Glutamatergic neuron (in vitro differentiated cells): Measurements from ENCODE around the gene ZNF311. TPM values are rescaled to one million over a fixed set of nuclear protein-coding genes. Genes with fewer than 3 reads are reported as not detected.

Source experiments
- DNase-seq: peaks from one replicate; pipeline ENCODE4 v3.0.0; 2022
- H3K27ac Mint-ChIP-seq: one replicate; pipeline ENCODE4 v1.8.0; 2020; ENCODE audit warnings: mild to moderate bottlenecking, mixed read lengths, inconsistent platforms; ENCODE audit not compliant: unreplicated experiment
- H3K27me3 Mint-ChIP-seq: one replicate; pipeline ENCODE4 v1.8.0; 2020; ENCODE audit warnings: mild to moderate bottlenecking, moderate library complexity, mixed read lengths, inconsistent platforms; ENCODE audit not compliant: unreplicated experiment
- H3K36me3 Mint-ChIP-seq: one replicate; pipeline ENCODE4 v1.8.0; 2020; ENCODE audit warnings: mild to moderate bottlenecking, mixed read lengths, inconsistent platforms; ENCODE audit not compliant: unreplicated experiment
- H3K4me1 Mint-ChIP-seq: one replicate; pipeline ENCODE4 v1.8.0; 2020; ENCODE audit warnings: mild to moderate bottlenecking, low read depth, mixed read lengths, inconsistent platforms; ENCODE audit not compliant: unreplicated experiment
- H3K4me3 Mint-ChIP-seq: one replicate; pipeline ENCODE4 v1.8.0; 2020; ENCODE audit warnings: mild to moderate bottlenecking, mixed read lengths, inconsistent platforms; ENCODE audit not compliant: unreplicated experiment
- H3K9me3 Mint-ChIP-seq: one replicate; pipeline ENCODE4 v1.8.0; 2020; ENCODE audit warnings: mild to moderate bottlenecking, moderate library complexity, mixed read lengths, inconsistent platforms; ENCODE audit not compliant: unreplicated experiment
- long read RNA-seq: library from polyadenylated mRNA; unstranded; transcript quantifications from one replicate; pipeline ENCODE4 v2.0.0, GENCODE V29; 2020; ENCODE audit not compliant: unreplicated experiment
- total RNA-seq: library from RNA; stranded (reverse); fragmentation: NEBNext Ultra II Directional; extraction: Animal tissue kit (Norgen Biotek cat#: 25700); gene quantifications from one replicate; pipeline ENCODE4 v1.2.1, GENCODE V29; 2021; ENCODE audit not compliant: unreplicated experiment
- TF ChIP-seq, protein P1 (sequence below): fragments of 200-600 bp; sonication (generic); IDR thresholded peaks from one replicate; pipeline ENCODE4 v1.5.0; 2021; ENCODE audit not compliant: partially characterized antibody, unreplicated experiment

Gene ZNF311
- 5.1 TPM for total RNA-seq
- long read RNA-seq, partial matches to known transcripts, result 1 of 4 reads
- long read RNA-seq, other reads (novel, unspliced or antisense), result 3 of 4 reads

- Mint-ChIP-seq H3K27me3 (peaks cover 2% of the 10 kb centered on the region), H3K36me3 (no peaks in the 10 kb centered on the region)
Observed at GRCh38 chr6:29005183-29005885, at the start of gene ZNF311. TSS of gene ZNF311 (minus strand) at chr6:29005315. CDS start at chr6:29003954, 1,361 bp downstream.

DNA sequence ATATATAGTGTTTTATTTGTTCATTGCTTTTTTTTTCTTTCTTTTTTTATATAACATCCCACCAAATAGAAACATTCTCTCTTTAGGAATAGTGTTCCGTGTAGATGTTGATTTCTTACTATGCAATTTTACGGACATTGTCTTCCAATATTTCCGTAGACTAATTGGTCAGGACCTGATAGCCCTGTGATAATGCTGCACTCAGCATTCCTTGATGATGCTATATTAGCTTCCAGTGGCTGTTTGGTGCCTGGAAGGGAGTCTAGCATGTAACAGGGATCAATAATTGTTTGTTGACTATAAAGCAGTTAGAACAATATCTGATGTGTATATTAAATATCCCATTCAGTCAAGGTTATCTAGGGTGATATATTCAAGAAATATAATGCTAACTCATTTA lies 46.6 kb upstream of the ZNF311 start:
- Mint-ChIP-seq H3K27me3 (no peaks in the 10 kb centered on the region), H3K9me3 (no peaks in the 10 kb centered on the region), H3K4me1 (no peaks in the 10 kb centered on the region), H3K36me3 (no peaks in the 10 kb centered on the region), H3K4me3 (no peak overlapping the region), H3K27ac (no peak overlapping the region)
- no peak for DNase-seq
- TF ChIP-seq, protein P1, sequence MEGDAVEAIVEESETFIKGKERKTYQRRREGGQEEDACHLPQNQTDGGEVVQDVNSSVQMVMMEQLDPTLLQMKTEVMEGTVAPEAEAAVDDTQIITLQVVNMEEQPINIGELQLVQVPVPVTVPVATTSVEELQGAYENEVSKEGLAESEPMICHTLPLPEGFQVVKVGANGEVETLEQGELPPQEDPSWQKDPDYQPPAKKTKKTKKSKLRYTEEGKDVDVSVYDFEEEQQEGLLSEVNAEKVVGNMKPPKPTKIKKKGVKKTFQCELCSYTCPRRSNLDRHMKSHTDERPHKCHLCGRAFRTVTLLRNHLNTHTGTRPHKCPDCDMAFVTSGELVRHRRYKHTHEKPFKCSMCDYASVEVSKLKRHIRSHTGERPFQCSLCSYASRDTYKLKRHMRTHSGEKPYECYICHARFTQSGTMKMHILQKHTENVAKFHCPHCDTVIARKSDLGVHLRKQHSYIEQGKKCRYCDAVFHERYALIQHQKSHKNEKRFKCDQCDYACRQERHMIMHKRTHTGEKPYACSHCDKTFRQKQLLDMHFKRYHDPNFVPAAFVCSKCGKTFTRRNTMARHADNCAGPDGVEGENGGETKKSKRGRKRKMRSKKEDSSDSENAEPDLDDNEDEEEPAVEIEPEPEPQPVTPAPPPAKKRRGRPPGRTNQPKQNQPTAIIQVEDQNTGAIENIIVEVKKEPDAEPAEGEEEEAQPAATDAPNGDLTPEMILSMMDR, result no peak

More at GRCh38 chr6:29005183-29005885, at the start of gene ZNF311:
- Mint-ChIP-seq H3K4me3 (peak within 1 kb of the TSS; percentile 96), H3K9me3 (no peaks in the 10 kb centered on the region), H3K4me1 (no peaks in the 10 kb centered on the region), H3K27ac (peak within 1 kb of the TSS; percentile 7)
- TF ChIP-seq, protein P1, result no peak
- peak; percentile 41 for DNase-seq

- TF ChIP-seq, protein P1, result no peak
- no peaks in the 10 kb centered on the region for H3K4me1 Mint-ChIP-seq
- no peak for DNase-seq
- H3K4me3 Mint-ChIP-seq, result no peak within 1 kb of the TSS
- H3K36me3 Mint-ChIP-seq, result no peaks in the 10 kb centered on the region
- H3K27ac Mint-ChIP-seq, result no peak within 1 kb of the TSS
- no peaks in the 10 kb centered on the region for H3K27me3 Mint-ChIP-seq
- no peaks in the 10 kb centered on the region for H3K9me3 Mint-ChIP-seq
Observed at GRCh38 chr6:29045075-29045474, 40.0 kb upstream of the ZNF311 start, which contains the start of gene OR2W1. TSS of gene OR2W1 (minus strand) at chr6:29045175. CDS start at chr6:29045175, 0 bp downstream.

DNA sequence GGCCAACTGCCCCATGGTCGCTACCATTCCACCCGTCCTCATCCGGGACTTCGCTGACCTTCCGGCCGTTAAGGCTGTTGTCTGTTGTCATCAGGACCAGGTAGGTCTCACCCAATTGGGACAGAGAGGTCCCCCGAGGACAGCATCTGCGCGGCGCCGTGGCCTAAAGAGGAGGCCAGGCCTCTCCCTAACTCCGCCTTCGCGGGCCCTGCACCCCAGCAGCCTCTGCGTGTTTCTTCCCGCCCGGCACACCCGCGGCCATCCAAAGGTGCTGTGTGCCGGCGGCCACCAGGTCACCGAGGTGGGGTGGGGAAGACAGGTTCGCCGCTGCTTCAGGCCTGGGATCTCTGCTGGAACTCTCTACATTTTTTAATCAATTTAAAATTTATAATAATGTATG lies 30.8 kb upstream of the ZNF311 start:
- Mint-ChIP-seq H3K27me3 (no peaks in the 10 kb centered on the region), H3K9me3 (no peaks in the 10 kb centered on the region), H3K4me1 (no peaks in the 10 kb centered on the region), H3K36me3 (no peaks in the 10 kb centered on the region), H3K27ac (no peak overlapping the region), H3K4me3 (no peak overlapping the region)
- TF ChIP-seq, protein P1, result no peak
- DNase-seq, result no peak

- no peaks in the 10 kb centered on the region for H3K36me3 Mint-ChIP-seq
- H3K27ac Mint-ChIP-seq, result no peak overlapping the region
- H3K4me3 Mint-ChIP-seq, result no peak overlapping the region
- TF ChIP-seq, protein P1, result no peak
- H3K27me3 Mint-ChIP-seq, result no peaks in the 10 kb centered on the region
- no peaks in the 10 kb centered on the region for H3K4me1 Mint-ChIP-seq
- no peaks in the 10 kb centered on the region for H3K9me3 Mint-ChIP-seq
- no peak for DNase-seq
Observed at GRCh38 chr6:29028821-29029220, 23.7 kb upstream of the ZNF311 start.
